ENCODE measurements around the gene ABHD16B.
"Not testable (repeated sequence)": the region's sequence is repeated elsewhere in the genome, so short reads cannot be mapped to it uniquely, and the experiment has no call there.

ABHD16B gene

DNA sequence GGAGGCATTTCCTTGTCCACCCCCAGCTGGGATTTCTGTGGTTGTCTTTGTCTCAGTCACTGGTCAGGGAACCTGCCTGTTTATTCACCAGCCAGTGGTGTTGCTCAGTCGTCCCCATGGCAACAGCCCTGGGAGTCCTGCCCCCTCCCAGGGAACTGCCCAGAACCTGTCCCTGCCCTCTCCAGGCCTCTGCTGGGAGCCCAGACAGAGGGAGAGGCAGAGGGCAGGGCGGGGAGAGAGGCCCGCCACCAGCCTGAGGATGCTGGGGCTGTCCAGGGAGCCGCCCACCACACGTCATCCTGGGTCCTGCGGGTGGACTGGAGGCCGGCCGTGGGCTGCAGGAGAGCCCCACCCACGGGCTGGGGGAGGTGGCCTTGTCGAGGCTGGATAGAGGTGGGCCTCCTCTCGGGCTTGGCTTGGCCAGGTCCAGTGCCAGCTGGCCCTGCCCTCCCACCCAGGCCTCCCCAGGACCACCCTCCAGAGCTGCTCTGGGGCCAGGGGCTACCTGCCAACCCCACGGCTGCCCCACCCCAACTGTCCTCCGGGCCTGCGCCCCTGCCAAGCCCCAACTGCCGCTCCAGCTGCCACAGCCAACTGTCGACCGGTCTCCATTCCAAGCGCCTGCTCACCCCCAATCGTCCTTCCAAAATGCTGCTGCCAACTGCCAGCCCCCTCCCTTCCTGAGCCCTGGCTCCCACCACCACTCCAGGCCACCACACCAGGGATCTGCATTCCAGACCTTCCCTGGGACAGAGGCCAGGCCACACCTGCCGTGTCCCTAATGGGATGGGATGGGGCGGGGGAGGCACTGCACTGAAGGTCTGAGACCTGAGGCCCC lies 26.1 kb upstream of the ABHD16B start:
- DNase-seq: peak; percentile 71

DNA sequence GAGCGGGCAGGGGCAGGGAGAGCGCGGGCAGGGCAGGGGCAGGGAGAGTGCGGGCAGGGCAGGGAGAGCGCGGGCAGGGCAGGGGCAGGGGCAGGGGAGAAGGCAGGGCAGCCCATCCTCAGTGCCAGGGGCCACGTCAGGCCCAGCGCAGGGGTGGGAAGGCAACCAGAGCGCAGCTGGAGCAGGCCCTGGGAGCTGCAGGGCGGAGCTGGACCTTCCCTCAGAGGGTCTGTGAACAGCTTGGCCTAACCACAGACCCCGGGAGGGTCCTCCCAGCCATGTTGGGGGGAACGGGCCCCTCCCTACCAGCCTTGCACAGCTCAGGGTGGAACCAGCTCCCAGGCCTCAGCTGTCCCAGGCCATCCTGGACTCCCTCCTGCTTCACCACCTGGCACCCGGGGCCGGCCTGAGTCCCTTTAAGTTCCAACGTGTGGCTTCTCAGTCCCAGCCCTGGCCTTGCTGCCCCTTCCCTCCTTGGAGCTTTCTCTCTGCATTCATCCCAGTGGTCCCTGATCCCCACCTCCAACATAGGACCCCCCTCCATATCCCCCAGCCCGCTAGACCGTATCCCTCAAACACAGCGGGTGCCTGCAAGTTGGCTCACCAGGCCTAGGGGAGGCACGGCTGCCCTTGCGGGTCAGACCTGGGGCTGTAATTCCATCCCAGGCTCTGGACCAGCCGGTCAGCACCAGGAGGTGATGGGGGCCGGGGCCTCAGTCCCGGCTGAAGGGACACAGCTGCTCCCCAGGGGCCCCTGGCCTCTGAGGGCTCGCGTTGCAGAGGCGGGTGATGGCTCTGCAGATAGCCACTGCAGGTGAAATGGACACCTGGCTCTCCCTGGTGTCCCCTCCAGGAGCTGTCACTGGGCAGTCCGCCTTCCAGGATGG lies 24.6 kb upstream of the ABHD16B start:
- no peak for DNase-seq

DNA sequence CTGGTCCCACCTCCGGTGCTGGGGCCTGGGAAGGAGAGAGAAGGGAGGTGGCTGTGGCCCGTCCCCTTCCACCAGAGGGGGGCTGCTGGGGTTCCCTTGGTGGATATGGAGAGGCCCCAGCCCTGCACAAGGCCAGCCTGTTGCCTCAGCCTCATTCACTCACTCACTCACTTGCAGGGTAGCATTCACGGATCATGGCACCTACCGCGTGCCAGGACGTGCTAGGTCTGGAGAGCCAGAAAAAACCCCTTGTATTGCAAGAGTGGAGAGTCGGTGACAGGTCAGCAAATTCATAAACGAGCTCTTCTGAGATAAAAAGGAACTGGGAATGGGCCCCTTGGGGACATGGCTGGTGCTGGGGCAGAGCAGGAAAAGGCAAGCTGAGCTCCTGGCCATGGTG lies 23.8 kb upstream of the ABHD16B start:
- no peak for DNase-seq

DNA sequence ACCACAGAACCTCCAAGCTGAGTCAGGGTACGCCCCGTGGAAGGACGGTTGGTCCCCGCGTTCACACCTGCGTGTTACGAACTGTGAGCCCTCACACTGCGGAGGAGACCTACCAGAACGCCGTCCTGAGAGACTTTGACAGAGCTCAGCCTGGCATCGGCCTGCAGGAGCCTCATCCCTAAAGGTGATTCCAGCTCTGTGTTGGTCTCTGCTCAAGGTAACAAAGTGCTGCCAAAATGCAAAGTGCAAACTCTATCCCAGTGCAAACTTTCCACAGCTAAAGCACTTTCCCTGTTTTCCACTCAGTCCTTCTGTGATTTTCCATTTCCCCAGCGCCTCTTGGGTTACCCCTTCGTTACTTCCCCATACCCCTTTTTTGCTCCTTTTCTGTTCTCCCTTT lies 21.7 kb upstream of the ABHD16B start:
- DNase-seq: no peak

DNA sequence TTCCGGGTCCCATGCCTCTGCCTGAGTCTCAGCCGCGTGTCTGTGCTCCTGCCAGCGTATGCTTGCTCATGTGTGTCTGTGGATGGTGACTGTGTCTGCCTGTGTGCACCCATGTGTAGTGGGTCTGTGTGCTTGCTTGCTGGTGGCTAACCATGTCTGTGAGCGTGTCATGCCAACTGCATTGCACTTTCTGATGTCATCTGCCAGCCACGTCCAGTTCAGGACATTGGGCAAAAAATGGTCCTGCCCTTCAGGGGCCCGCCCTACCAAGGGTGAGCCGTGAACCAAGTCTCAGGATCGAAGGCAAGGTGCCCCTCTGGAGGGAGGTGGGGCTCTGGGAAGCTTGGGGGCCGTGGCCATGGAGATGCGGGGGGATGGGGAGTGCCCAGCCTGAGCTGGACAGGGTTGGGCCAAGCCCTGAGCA lies 20.9 kb upstream of the ABHD16B start:
- DNase-seq: no peak

DNA sequence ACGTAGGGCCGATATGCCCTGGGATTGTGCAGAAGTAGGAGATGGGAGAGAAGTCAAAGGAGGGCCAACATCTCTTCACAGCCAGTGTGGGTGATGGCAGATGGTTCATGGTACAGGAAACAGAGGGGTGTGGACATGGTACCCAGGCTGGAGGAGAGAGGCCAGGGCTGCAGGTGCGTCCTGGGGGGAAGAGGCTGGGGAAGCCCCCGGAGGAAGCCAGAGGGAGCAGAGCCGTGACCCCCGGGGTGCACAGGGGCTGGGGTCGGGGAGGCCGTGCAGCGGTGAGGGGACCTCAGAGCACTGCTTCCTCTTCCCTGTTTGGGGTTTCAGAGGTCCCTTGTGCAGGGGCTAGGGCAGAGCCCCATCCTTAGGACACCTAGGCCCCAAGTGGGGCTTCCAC lies 19.0 kb upstream of the ABHD16B start:
- no peak for DNase-seq

DNA sequence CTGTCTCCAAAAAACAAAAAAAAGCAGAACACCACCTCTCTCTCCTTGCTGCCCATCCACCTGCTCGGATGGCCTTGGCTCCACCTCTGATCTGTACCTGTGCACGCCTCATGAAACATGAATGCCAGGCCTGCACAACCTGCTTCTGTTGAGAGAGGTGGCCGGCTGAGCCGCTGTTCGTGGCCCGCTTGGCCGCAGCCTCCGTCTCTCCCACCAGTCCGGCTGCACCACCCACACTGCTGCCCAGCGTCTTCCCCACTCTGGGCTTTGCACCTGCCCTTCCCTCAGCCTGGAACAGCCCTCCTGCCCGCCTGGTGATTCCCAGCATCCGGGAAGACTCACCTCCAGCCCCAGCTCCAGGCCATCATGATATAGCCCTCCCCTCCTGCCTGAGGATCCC lies 18.1 kb upstream of the ABHD16B start:
- DNase-seq: no peak

DNA sequence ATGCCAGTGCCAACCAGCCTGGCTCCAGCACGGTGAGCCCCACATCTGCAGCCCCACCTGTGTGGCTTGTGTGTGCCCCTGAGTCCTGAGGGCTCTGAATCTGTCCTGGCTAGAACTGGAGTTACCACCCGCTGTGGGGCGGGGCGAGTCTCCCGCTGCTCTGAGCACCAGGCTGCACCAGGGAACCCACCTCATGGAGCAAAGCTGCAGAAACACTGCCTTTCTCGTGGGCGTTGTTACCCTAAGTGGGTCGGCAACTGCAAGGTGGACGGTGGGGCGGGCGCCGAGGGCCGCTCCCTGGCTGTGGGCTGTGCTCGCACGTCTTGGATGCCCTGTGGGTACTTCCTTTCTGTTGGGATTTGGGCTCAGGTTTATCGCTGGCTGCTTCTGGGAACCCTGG lies 17.5 kb upstream of the ABHD16B start:
- DNase-seq: no peak

DNA sequence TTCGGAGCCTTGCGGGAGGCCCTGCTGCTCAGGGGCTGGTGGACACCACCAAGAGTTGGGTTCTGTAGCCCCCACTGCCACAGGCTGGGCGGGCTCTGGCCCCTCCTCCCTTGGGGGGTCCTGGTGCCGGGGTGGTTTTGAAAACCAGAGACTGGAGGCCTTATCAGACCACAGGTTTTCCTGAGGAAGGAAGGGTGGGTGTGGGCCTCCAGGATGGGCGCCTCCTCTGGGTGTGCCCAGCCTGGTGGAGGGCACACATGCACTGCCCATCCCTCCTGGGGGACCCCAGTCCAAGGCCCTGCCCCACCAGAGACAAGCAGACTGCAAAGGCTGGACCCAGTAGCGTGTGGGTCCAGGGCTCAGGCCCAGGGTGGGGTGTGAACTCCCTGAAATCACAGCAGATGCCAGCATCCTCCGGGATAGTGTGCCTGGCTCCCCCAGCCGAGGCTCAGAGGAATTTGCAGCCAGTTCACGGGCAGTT lies 16.7 kb upstream of the ABHD16B start:
- no peak for DNase-seq

DNA sequence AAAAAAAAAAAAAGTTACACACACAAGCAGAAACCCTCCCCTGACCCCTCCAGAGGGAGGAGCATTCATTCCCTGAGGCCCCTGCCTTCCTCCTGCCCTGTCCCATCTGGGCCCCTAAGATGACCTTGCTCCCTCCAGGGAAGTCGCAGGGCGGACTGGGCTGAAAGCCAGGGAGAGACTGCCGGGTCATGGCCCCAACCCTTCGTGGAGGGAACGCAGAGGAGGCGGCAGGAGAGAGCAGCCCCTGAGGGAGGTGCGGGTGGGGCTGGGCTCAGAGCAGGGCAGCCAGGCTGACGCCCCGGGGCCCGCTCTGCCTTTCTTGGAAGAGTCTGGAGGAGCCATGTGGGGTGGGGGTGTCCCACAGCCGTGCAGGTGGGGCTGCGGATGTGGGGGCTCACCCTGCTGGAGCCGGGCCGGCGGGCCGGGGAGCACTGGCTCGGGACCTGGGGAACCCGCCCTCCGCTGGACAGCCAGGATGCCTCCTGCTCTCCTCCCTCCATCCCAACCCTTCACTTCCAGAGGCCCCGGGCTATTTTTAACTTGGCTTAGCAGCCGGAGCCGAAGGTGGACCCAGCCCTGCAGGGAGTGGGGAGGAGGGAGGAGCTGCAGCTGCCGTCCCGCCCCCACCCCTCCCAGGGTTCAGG lies 15.0 kb upstream of the ABHD16B start:
- no peak for DNase-seq

DNA sequence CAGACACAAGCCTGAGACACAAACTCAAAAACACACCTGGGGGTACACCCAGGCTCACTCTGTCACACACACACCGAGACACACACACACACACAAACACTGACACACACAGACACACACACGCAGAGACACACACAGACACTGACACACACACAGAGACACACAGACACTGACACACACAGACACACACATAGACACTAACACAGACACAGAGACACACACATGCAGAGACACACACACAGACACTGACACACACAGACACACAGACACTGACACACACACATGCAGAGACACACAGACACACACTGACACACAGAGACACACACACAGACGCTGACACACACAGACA lies 14.4 kb upstream of the ABHD16B start:
- no peak for DNase-seq

DNA sequence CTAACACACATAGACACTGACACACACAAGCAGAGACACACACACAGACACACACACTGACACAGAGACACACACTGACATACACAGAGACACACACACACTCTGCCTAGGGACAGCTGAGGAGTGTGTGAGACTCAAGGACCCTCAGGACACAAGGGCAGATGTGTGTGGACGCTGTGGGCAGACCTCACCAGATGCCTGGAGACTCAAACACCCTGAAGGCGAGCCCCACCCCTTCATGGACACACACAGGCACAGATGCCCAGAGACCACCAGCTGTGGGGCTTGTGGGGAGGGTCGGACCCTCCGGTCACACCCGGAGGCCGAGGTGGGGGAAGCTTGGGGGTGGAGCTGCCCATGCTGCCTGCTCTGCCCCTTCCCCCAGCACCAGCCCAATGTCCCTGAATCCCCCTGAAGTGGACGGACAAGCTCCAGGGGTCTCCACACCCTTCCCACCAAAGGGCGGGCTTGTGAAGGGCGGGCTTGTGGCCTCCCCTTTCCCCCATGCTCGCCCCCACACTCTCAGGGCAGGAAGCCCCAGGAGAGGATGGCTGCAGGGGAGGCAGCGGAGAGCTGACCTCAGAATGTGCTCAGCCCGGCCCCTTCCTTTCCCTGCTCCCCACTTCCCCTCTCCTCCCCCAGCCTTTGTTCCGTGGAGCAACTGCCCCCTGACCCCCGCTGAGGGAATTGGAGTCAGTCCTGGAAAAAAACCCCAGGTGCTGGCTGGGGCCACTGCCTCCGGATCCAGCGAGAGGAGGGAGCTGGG lies 13.9 kb upstream of the ABHD16B start:
- no peak for DNase-seq

DNA sequence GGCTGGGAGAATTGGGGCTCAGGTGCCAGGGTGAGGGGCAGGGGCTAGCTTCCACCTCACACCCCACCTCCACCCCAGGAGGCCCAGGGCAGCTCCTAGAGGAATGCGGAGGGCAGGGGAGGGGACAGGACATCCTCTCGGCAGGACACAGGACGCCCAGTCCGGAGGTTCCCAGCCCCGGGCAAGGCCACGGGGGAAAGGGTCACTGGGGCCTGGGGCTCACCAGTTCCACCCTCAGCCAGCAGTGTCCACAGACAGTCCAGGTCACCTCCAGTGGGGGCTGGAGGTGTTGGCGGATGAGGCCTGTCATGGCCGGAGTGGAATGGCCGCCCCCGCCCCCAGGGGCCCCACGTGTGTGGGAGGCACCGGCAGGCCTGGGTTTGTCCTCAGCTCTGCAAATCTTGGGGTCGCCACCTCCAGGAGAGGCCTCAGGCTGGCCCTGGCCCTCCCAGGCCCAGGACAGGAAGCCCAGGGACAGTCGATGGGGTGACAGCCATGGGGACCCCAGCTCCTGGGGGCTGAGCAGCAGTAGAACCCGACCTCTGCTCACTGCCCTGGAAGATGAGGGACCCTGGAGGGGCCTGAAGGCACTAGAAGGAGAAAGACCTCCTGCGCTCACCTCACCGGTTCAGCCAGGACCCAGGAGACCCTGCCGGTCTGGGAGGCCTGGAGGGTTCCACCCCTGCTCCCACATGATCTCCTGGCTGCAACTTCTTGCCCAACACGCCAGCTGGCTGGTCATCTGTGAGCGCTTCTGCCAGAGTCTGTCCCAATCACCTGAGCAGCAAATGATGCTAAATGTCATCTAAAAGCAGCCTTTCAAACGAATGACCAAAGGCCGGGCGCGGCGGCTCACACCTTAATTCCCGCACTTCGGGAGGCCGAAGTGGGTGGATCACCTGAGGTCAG lies 13.0 kb upstream of the ABHD16B start:
- no peak for DNase-seq

DNA sequence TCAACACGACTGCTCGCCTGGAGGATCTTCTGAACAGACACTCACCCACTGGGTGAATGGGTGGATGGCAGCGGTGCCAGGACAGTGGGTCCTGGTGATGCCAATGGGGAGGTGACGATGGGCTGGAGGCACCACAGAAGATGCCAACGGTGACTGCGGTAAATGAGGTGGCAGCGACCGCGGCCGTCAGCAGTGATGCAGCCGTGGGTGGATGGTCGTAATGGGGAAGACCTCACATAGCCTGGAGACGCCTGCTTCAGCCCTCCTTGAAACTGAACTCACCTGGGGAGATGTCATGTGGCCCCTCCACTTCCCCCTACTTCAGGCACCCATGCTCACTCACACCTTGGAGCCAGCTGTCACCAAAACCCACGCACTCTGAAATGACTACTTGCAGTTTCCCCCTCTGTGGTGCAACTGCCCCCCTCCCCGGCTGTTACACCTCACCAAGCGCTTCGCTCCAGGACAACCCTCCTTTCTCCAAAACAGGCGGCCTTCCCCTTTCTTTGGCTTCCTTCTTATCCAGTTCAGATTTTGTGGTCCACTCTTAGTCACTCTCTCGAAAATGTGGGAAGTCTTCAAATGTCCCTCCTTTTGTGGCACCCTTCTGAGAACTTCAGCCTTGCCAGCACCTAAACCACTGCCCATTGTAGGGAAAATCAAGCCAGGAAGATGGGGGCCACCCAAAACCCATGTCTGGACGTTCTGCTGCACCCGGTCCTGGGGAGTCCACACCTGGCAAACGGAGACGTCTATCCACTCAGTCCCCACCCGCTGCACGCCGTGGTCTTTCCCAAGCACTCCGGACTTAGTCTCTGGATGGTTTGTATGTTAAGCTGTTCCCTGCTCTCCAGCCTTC lies 10.4 kb upstream of the ABHD16B start:
- DNase-seq: no peak

DNA sequence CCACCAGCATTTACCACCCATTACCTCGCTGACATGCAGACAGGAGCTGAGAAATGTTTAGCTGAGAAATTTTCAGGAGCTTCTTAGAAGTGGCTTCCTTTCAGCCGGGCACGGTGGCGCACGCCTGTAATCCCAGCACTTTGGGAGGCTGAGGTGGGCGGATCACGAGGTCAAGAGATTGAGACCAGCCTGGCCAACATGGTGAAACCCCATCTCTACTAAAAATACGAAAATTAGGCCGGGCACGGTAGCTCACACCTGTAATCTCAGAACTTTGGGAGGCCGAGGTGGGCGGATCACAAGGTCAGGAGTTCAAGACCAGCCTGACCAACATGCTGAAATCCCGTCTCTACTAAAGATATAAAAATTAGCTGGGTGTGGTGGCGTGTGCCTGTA lies 9.8 kb upstream of the ABHD16B start:
- not testable (repeated sequence) for DNase-seq

DNA sequence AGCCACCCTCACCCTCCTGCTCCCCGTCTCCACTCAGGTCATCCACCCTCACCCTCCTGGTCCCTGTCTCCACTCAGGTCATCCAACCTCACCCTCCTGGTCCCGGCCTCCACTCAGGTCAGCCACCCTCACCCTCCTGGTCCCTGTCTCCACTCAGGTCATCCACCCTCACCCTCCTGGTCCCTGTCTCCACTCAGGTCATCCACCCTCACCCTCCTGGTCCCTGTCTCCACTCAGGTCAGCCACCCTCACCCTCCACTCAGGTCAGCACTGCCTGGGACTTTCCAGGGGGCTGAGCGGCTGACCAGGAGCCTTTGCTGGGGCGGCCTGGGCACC lies 7.6 kb upstream of the ABHD16B start:
- not testable (repeated sequence) for DNase-seq

DNA sequence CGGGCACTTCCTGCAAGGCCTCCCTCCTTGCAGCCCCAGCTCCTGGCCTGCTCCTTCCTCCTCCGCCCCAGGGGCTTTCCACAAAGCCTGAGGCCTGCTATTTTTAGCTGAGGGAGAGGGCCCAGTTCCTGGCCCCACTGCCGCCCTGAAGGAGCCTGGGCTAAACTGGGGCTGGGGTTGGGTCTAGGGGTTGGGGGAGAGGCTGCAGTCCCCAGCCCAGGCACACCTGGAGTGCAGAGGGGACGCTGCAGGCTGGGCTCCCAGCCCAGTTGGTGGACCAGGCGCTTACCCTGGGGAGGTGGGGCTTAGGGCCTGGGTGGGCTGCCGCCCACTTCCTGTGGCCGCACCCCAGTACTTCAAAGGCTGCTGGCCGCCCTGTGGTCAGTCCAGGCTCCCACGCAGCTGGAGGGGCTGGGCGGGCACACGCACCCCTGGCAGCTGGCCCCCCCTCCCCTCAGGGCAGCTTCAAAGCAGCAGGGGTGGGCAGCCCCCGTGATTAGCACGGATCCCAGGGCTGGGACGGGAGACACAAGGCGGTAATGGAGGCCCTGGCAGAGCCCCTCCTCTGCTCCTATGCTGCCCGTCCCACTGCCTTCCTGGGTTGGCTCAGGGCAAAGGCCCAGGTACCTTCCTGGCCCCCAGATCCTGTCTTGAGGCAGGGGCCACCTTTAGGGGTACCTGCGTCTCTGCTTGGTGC lies 7.1 kb upstream of the ABHD16B start:
- DNase-seq: no peak

DNA sequence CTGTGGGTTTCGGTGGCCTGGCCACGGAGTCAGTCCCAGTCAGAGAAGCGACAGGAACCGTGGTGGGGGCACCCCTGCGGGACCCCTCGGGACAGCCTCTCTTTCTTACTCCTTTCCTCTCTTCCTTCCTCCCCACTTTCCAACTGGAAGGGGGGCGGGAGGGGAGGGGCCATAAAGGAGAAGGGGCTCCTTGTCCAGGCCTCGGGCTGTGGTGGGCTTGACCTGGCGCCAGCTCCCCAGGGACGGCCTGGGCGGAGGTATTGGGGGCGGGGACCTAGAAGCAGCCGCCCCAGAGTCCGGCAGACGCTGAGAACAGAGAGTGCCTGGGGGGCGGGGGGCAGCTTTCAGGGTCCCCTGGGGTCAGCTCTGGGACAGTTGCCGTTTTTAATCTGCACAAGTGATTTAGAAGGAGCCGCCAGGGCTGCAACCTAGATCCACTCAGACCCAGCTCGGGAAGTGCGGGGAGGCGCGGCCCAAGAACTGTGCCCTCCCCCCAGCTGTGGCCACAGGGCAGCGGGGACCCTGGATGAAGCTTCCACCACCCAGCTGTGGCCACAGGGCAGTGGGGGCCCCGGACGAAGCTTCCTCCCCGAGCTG lies 6.4 kb upstream of the ABHD16B start:
- no peak for DNase-seq

DNA sequence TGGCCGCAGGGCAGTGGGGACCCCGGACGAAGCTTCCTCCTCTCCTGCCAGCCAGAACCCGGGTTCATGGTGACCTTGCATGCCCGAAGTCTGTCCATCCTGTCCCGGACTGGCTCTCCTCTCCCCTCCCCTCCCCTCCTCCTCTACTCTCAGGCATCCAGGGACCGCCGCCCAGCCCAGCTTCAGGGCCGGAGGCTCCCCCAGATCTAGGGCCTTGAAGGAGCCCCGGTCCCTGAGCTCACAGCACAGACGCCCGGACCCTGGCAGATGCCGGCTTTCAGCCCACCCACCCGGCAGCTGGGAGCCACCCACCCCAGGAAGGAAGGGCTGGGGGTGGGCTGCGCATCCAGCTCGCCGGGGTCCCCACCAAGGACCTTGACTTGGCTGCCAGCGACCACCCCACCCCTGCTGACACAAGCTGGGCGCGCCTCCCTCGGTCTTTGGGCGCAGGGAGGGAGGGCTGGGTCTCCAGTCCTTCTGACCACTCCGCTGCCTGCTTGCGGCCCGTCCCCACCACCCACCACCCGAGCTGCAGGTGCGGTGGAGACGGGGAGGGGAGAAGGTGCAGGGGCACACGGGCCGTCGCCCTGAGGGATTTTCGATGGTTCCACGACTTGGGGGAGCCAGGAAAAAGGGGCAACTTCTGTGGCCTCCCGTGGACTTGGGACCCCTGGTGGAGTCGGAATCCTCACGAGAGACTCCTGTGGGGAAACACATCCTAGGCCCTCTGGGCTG lies 5.8 kb upstream of the ABHD16B start:
- DNase-seq: no peak

All from T1000 (cell line).